ENCODE data around the gene ZFAND5.

DNA sequence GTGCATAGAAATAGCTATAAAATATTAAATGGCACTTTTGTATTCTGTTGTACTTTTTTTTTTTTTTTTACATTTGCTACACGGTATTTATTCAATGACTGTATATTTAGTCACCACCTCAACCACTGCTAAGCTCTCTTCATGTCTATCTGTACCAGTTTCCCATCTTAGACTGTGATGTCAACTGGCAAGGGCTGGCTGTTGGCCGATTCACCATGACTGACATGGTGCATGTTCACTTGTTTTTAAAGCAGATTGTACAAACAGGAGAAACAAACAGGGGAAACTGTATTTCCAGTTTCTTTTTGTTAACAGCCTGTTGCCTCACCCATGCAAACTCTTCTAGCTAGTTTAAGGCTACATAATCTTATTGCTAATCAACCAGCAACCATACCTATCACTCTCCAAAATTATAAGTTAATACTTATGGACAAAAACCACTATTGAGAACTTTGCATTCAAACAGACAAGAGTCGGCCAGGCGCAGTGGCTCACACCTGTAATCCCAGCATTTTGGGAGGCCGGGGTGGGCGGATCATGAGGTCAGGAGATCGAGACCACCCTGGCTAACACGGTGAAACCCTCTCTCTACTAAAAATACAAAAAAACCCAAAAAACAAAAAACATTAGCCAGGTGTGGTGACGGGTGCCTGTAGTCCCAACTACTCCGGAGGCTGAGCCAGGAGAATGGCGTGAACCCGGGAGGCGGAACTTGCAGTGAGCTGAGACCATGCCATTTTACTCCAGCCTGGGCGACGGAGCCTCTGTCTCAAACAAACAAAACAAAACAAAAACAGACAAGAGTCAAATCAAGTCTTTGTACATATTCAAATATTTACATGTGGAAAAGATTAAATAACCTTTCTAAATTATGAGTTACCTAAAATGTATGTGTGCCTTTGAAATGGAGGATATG lies 13.2 kb downstream of the ZFAND5 start:
- TF ChIP-seq, protein P1, sequence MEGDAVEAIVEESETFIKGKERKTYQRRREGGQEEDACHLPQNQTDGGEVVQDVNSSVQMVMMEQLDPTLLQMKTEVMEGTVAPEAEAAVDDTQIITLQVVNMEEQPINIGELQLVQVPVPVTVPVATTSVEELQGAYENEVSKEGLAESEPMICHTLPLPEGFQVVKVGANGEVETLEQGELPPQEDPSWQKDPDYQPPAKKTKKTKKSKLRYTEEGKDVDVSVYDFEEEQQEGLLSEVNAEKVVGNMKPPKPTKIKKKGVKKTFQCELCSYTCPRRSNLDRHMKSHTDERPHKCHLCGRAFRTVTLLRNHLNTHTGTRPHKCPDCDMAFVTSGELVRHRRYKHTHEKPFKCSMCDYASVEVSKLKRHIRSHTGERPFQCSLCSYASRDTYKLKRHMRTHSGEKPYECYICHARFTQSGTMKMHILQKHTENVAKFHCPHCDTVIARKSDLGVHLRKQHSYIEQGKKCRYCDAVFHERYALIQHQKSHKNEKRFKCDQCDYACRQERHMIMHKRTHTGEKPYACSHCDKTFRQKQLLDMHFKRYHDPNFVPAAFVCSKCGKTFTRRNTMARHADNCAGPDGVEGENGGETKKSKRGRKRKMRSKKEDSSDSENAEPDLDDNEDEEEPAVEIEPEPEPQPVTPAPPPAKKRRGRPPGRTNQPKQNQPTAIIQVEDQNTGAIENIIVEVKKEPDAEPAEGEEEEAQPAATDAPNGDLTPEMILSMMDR (IDR thresholded peaks at IDR 0.05; ENCODE audit: insufficient read depth, low read length, poor library complexity, severe bottlenecking): no peak
- TF ChIP-seq EZH2phosphoT487 (conservative IDR thresholded peaks at IDR 0.05; ENCODE audit: low read length): no peak
